GM12891 (cell line): ENCODE measurements around the gene KDM6A.

Experiments
- POLR2A ChIP-seq: IDR thresholded peaks from 2 replicates; pipeline ENCODE4 v1.6.1; 2011; ENCODE audit warnings: low read depth, low read length, control low read depth
- POLR2AphosphoS5 ChIP-seq: IDR thresholded peaks from 2 replicates; pipeline ENCODE4 v1.6.1; 2011; ENCODE audit warnings: low read depth, low read length, control low read depth
- SPI1 ChIP-seq: IDR thresholded peaks from 2 replicates; pipeline ENCODE4 v1.6.1; 2011; ENCODE audit warnings: low read depth, low read length, control low read depth
- TAF1 ChIP-seq: IDR thresholded peaks from 2 replicates; pipeline ENCODE4 v1.6.1; 2011; ENCODE audit warnings: low read depth, low read length, control low read depth

- TF ChIP-seq POLR2A (no peak), POLR2AphosphoS5 (no peak), TAF1 (no peak), SPI1 (no peak)
Observed at GRCh38 chrX:45138525-45138924, 265.5 kb downstream of the KDM6A start.
